ENCODE data around the gene APOC3.
A peak's percentile ranks its signal among the peaks of the same experiment; 100 is the strongest.

APOC3 gene

DNA sequence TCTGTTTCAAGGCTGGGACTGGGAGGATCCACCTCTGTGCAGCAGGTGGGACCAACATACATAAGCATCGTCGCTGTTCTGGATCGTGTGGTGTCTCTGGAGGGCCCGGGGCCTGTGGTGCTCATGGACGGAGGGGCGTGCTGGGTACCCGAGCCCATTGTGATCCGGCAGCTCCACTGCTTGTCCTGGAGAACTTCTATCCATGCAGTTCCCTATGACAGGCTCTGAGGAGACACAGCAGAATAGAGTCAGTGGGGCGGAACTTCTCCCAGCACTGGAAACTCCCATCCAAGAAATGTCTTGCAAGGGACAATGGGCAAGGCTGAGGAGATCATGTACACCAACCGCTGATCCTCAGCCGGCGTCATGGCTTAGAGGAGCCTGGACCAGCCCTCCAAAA lies 19.4 kb downstream of the APOC3 start:
- no peak for DNase-seq (ENCODE audit: low read depth in 2 of 2)

- no peak for DNase-seq (ENCODE audit: low read depth in 2 of 2)
Observed at GRCh38 chr11:116849486-116849885, 19.8 kb downstream of the APOC3 start.

DNA sequence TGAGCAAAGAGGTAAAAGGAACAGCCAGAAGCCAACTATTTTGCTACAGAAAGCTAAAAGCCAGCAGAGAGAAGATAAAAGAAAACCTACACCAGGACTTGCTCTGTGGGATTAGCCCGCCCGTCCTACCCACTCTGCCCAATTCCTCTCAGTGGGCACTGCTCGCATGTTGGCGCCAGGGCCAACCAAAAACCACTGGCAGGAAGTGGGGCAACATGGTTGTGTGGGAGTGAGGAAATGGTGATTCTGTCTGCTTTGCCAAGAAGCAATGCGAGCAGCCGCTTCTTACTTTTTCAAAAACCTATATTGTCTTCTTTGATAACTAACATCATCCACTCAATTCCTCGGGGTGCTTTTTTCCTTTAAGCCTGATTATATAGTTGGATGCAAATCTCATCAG lies 21.9 kb downstream of the APOC3 start:
- peak in 1 of 2 donors; percentile 33 for DNase-seq (ENCODE audit: low read depth in 2 of 2)

GRCh38 chr11:116852261-116853031 lies 22.7 kb downstream of the APOC3 start:
- DNase-seq (ENCODE audit: low read depth in 2 of 2) = no peak

DNA sequence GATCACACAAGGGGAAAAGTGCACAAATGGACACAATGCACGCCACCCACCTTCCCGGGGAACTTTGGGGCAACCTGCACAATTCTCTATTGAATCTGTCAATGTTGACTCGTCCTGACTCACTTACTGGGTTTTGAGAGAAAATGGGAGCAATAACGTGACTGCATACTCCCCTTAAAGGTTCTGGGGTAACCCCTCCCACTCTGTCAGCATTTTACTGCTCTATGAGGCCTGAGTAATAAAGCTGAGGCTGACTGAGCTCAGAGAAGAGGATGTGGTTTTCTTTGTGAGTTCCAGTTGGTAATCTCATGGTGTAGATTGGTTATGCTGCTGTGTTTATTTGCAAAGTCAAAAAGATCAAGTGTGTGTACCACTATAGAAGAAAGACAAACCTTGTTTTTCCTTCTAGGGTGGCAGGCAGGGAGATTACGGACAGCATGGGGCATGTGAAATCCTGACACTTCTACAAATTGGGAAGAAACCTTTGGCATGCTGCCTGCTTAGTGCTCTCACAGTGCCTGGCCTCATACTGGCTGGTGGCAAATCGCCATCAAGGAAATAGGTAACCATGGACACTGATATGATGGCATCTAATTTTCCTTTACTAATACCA lies 23.9 kb downstream of the APOC3 start:
- no peak for DNase-seq (ENCODE audit: low read depth in 2 of 2)

GRCh38 chr11:116855413-116855812 lies 25.7 kb downstream of the APOC3 start:
- DNase-seq (ENCODE audit: low read depth in 2 of 2) = no peak

DNA sequence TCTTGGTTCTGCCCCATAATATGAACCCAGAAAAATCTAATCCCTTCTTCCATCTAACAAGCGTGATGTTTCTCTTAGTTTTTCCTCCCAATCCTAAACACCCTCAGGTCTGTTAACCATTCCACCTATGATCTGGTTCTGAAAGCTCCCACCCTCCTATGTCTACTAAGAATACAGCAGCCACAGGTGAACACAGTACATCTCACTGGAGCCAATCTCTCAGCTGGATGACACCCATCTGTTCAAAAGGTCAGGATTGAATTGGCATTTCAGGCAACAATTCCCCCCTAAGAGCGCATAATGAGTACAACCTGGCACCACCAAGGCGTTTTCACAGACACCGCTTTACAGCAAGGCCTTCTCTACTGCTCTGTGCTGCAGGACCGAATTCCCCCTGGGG lies 26.7 kb downstream of the APOC3 start:
- no peak for DNase-seq (ENCODE audit: low read depth in 2 of 2)

DNA sequence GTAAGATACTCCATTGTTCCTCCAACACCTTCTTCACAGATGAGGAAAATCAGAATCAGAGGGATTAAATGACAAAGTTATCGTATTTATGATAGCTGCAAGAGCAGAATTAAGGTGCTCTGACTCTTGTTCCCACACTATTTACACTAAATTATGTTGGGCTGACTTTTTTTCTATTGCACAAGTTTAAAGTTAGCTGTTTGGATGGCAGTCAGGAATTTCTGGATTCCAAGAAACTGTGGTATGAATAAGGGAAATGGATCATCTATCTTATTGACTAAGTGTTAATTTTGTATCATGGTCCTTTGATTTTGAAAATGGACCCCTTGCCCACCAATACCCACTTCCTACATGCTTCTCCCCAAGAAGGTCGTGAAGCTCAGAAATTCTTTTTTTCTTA lies 27.6 kb downstream of the APOC3 start:
- DNase-seq (ENCODE audit: low read depth in 2 of 2) = no peak

- no peak for DNase-seq (ENCODE audit: low read depth in 2 of 2)
Observed at GRCh38 chr11:116857936-116858335, 28.2 kb downstream of the APOC3 start.

- no peak for DNase-seq (ENCODE audit: low read depth in 2 of 2)
Observed at GRCh38 chr11:116859175-116859574, 29.5 kb downstream of the APOC3 start.

- no peak for DNase-seq (ENCODE audit: low read depth in 2 of 2)
Observed at GRCh38 chr11:116860303-116860702, 30.6 kb downstream of the APOC3 start.

- DNase-seq (ENCODE audit: low read depth in 2 of 2) = no peak
Observed at GRCh38 chr11:116861539-116861938, 31.8 kb downstream of the APOC3 start.

DNA sequence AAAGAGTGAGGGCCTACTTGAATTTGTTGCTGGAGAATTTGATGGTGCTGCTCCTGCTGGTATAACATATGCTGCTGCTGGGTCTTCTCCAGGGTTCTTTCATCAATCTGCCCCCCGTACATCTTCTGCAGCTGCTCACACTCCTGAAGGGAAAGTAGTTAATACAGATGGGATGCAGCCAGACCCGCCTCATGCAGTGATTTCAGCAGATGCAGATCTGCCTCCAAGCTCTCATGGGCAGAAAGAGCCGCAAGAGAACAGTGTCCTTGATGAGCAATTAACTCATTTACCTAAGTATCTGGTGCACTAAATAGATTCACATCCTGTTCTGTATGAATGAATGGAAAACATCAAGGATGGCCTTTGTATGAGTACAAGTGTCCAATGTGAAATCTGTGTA lies 32.5 kb downstream of the APOC3 start:
- DNase-seq (ENCODE audit: low read depth in 2 of 2) = no peak

DNA sequence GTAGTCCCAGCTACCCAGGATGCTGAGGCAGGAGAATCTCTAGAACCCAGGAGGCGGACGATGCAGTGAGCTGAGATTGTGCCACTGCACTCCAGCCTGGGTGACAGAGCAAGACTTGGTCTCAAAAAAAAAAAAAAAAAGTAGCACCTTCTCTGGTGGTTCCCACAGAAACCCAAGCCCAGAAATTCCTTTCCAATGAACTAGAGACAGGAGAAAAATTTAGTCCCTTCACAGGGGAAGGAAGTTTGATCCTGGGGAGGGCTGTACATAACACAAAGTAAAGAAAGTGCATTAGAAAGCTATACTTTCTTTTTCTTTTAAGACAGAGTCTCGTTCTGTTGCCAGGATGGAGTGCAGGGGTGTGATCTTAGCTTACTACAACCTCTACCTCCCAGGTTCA lies 33.2 kb downstream of the APOC3 start:
- DNase-seq (ENCODE audit: low read depth in 2 of 2) = no peak

GRCh38 chr11:116864531-116864930 lies 34.8 kb downstream of the APOC3 start:
- DNase-seq (ENCODE audit: low read depth in 2 of 2) = no peak

DNA sequence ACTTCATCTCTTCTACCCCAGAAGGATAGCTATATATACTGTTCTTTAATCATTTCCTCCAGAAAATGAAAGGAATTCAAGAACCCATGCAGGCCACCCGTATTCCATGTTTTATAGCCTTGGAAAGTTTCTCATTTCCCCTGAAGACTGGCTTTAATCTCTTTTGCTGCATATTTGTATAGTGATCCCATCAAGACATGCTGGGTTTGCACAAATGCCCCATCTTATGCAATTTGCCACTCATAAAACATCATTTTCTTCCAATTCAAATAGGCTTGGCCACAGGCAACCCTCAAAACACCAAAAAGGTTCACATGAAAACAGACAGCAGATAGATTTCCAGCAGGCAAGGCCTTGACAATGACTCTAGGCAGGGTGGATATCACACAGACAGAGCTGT lies 36.0 kb downstream of the APOC3 start:
- DNase-seq (ENCODE audit: low read depth in 2 of 2) = no peak

- no peak for DNase-seq (ENCODE audit: low read depth in 2 of 2)
Observed at GRCh38 chr11:116866804-116867455, 37.2 kb downstream of the APOC3 start.

GRCh38 chr11:116867619-116868018 lies 37.9 kb downstream of the APOC3 start:
- DNase-seq (ENCODE audit: low read depth in 2 of 2) = no peak

GRCh38 chr11:116868066-116868465 lies 38.4 kb downstream of the APOC3 start:
- no peak for DNase-seq (ENCODE audit: low read depth in 2 of 2)

DNA sequence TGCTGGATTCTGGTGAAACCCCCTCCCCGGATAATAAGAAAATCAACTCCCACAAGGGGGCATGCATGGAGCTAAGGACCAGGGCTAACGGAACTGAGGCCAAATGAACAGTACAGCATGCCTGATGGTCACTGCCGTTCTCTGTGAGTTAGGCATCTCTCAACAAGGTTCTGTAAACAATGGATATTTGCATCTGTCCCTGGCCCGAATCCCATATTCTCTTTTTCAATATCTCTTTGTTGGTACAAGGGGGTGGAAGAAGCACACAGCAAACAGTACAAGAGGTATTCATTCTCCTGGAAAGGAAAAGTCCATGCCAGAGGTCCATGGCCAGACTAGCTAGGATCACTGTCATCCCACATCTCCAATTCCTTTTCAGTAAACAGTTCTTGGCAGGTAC lies 39.9 kb downstream of the APOC3 start:
- DNase-seq (ENCODE audit: low read depth in 2 of 2) = no peak

- no peak for DNase-seq (ENCODE audit: low read depth in 2 of 2)
Observed at GRCh38 chr11:116870054-116870453, 40.3 kb downstream of the APOC3 start.

DNA sequence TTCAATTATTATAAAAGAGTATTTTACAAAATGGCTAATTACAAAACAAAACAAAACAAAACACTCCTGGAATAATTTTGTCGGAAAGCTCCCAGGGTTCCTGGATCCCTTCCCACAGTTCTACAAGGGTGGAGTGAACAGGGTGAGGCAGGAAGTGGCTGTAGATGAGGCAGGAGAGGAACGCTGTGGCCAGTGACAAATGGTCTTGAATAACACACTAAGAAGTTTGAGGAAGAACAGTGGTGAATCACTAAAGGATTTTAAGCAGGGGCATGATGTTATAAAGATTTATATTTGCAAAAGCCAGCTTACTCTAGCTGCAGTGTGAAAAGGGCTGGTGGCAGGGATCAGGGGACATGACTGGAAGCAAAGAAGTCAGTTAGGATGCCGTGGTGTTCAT lies 41.5 kb downstream of the APOC3 start:
- DNase-seq (ENCODE audit: low read depth in 2 of 2) = no peak

DNA sequence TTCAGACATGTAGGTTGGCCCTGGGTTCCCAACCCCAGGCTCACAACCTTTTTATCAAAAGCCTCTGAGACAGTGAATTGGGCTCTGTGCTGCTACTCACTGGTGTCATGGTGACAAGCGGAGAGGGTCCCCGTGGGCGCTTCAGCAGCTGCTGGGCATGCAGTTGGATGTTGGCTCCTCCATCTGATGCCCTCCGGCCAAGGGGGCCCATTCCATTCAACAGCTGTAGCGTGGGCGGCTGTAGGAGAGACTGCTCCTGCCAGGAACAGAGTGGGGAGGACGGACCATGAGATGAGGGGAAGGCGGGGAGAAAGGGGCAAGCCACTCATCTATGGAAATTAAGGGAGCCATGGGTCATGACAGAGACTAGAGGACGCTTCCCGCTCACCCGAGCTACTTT lies 43.7 kb downstream of the APOC3 start:
- no peak for DNase-seq (ENCODE audit: low read depth in 2 of 2)
